ENCODE results near the gene CCNK. TPM values are rescaled to one million over a fixed set of nuclear protein-coding genes. Genes with fewer than 3 reads are reported as not detected.
A peak's percentile ranks its signal among the peaks of the same experiment; 100 is the strongest.

The CCNK gene
- total and polyA plus RNA-seq, 2 of the 13 experiments (the other 11 are each of a cell fraction or from before 2014, with no cell fraction given): 4.9 to 9.7 TPM

DNA sequence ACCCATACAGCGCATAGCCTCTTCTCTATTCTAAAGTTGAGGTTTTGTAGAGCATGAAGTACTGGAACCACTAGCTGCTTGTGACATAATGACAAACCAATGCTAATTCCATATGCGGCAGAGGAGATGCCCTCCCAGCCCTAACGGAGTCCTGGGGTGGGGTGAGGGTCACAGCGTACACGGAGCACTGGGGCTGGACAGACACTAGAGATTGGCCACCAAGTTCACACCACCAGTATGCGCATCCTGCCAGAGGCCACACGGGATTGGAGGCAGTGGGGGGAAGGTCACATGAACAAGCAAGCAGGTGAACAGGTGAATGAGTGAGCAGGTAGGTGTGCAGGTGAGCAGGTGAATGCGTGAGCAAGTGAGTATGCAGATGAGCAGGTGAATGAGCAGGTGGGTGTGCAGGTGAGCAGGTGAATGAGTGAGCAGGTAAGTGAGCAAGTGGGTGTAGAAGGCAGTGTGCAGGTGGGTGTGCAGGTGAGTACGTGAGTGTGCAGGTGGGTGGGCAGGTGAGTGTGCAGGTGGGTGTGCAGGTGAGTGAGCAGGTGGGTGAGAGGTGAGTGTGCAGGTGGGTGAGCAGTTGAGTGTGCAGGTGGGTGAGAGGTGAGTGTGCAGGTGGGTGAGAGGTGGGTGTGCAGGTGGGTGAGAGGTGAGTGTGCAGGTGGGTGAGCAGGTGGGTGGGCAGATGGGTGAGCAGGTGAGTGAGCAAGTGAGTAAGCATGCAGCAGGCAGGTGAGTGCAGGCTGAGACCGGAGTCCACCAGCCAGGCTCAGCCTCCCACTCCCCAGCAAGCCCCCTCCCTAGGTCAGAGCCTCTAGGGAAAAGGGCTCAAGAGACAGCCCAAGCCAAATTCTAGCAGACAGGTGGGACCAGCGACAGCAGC is 70.1 kb downstream of the CCNK start (continued):
- TF ChIP-seq ZFP36L1 (CRISPR knock-in tag; IDR thresholded peaks at IDR 0.05): no peak
- TF ChIP-seq ZNF512 (CRISPR knock-in tag; IDR thresholded peaks at IDR 0.05): no peak
- no peak for TF ChIP-seq BORCS8-MEF2B (CRISPR knock-in tag; IDR thresholded peaks at IDR 0.05)
- no peak for TF ChIP-seq ZFP82 (CRISPR knock-in tag; IDR thresholded peaks at IDR 0.05; ENCODE audit: borderline replicate concordance)
- TF ChIP-seq NFE2L2 (IDR thresholded peaks at IDR 0.05; ENCODE audit: low read length): no peak
- no peak for TF ChIP-seq TAF15 (IDR thresholded peaks at IDR 0.05; ENCODE audit: low read depth, low read length, poor library complexity, severe bottlenecking)
- TF ChIP-seq TAF1 (CRISPR knock-in tag; IDR thresholded peaks at IDR 0.05): no peak
- TF ChIP-seq DZIP1 (CRISPR knock-in tag; IDR thresholded peaks at IDR 0.05): 0 out of 2 replicates have a peak, but pooled peaks have one; percentile 31
- TF ChIP-seq HOXA9 (CRISPR knock-in tag; IDR thresholded peaks at IDR 0.05; ENCODE audit: borderline replicate concordance): 0 out of 2 replicates have a peak, but pooled peaks have one; percentile 28
- no peak for TF ChIP-seq RXRA (CRISPR knock-in tag; IDR thresholded peaks at IDR 0.05)
- 0 out of 2 replicates have a peak, but pooled peaks have one; percentile 16 for TF ChIP-seq ZNF138 (CRISPR knock-in tag; IDR thresholded peaks at IDR 0.05; ENCODE audit: low read depth)
- no peak for TF ChIP-seq GFI1 (CRISPR knock-in tag; IDR thresholded peaks at IDR 0.05; ENCODE audit: borderline replicate concordance)
- no peak for TF ChIP-seq KLF15 (CRISPR knock-in tag; IDR thresholded peaks at IDR 0.05; ENCODE audit: borderline replicate concordance)
- TF ChIP-seq SMAD3 (CRISPR knock-in tag; IDR thresholded peaks at IDR 0.05): no peak
- no peak for TF ChIP-seq ZNF792 (CRISPR knock-in tag; IDR thresholded peaks at IDR 0.05)
- no peak for TF ChIP-seq PAX8 (CRISPR knock-in tag; IDR thresholded peaks at IDR 0.05; ENCODE audit: borderline replicate concordance)
- TF ChIP-seq TEAD3 (CRISPR knock-in tag; optimal IDR thresholded peaks at IDR 0.05; ENCODE audit: borderline replicate concordance): no peak
- no peak for TF ChIP-seq REPIN1 (CRISPR knock-in tag; IDR thresholded peaks at IDR 0.05; ENCODE audit: borderline replicate concordance, low read depth)
- no peak for TF ChIP-seq ZNF644 (CRISPR knock-in tag; IDR thresholded peaks at IDR 0.05; ENCODE audit: low read depth)
- TF ChIP-seq NFKB2 (CRISPR knock-in tag; IDR thresholded peaks at IDR 0.05; ENCODE audit: borderline replicate concordance): no peak
- TF ChIP-seq JUND (CRISPR knock-in tag; IDR thresholded peaks at IDR 0.05): no peak
- no peak for TF ChIP-seq ZNF557 (CRISPR knock-in tag; IDR thresholded peaks at IDR 0.05)
- TF ChIP-seq NCOA1 (CRISPR knock-in tag; IDR thresholded peaks at IDR 0.05): no peak
- TF ChIP-seq ATF2 (CRISPR knock-in tag; IDR thresholded peaks at IDR 0.05): no peak
- no peak for TF ChIP-seq ZNF562 (CRISPR knock-in tag; IDR thresholded peaks at IDR 0.05; ENCODE audit: borderline replicate concordance)
- TF ChIP-seq ZNF296 (CRISPR knock-in tag; conservative IDR thresholded peaks at IDR 0.05): no peak

All from HepG2 (cell line).